Fibroblast of skin of left biceps (primary cell): ENCODE data around the gene FAU.
"Not testable (repeated sequence)": the region's sequence is repeated elsewhere in the genome, so short reads cannot be mapped to it uniquely, and the experiment has no call there.

Source experiments
- DNase-seq, 2 experiments: peaks; one replicate each; pipeline ENCODE4 v3.0.0-alpha.2; 2013; ENCODE audit warnings: low read depth in 2 of 2

FAU gene

DNA sequence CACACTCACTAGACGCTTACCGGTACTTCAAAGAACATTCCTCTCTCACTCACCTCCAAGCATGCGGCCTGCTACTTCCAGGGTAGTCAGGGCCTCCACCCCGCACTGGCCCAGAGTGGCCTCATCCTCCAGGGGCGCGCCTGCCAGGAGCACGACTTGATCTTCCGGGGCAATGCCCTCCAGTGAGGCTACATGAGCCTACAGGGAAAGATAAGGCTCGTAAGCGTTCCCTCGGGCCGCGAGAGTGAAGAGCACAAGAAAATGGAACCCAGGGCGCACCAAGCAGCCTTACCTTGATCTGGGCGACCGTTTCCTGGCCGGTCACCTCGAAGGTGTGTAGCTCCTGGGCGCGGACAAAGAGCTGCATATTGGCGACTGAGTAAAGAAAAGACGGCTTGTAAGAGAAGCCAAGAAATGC is 478 bp downstream of the FAU start:
- DNase-seq = no peak

DNA sequence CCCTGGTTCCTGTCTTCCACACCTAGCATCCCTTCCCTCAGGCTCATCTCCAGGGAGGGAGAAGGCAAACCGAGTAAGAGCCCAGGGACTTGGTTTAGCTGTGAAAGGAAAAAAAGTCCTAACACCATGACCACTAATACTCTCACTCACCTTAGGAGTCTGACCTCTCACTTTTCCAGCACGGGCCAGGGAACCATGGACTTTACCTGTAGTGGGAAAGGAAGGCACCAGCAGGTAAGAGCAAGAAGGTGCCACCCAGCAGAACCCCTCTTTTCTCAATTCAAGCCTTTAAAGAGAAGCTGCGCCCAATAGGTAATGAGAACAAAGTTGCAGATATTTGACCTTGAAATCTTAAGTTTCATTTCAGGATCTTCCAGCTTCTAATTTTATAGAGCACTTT is 1.1 kb downstream of the FAU start:
- DNase-seq = no peak

DNA sequence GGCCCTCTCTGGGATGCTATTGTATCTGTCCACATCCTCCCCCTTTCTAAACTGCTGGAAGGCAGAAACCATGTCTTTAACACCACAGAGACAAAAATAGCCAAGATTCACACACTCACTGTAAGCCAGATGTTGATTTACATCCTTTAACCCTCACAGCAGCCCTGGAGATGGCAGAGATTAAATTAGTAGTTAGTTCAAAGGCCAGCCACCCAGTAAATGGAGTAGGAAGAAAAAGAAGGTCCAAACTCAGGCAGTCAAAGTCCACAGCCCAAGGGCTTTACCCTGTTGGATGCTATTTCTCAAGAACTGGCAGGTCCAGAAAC is 2.3 kb downstream of the FAU start:
- no peak for DNase-seq

DNA sequence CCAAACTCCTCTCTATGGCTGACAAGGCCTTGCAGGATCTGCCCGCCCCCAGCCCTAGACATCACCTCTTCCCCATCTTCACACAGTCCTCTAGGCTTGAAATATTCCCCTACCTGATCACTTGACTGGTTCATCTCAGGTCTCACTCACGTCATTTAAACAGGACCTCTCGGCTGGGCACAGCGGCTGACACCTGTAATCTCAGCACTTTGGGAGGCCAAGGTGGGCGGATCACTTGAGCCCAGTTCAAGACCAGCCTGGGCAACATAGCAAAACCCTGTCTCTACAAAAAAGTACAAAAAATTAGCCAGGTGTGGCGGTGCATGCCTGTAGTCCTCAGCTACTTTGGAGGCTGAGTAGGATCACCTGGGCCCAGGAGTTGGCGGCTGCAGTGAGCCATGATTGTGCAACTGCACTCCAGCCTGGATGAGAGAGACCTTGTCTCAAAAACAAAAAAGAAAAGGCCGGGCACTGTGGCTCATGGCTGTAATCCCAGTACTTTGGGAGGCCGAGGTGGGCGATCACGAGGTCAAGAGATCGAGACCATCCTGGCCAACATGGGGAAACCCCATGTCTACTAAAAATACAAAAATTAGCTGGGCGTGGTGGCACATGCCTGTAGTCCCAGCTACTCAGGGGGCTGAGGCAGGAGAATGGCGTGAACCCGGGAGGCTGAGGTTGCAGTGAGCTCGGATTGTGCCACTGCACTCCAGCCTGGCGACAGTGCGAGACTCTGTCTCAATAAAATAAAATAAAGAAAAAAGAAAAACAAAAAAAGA is 2.9 kb downstream of the FAU start:
- not testable (repeated sequence) for DNase-seq

DNA sequence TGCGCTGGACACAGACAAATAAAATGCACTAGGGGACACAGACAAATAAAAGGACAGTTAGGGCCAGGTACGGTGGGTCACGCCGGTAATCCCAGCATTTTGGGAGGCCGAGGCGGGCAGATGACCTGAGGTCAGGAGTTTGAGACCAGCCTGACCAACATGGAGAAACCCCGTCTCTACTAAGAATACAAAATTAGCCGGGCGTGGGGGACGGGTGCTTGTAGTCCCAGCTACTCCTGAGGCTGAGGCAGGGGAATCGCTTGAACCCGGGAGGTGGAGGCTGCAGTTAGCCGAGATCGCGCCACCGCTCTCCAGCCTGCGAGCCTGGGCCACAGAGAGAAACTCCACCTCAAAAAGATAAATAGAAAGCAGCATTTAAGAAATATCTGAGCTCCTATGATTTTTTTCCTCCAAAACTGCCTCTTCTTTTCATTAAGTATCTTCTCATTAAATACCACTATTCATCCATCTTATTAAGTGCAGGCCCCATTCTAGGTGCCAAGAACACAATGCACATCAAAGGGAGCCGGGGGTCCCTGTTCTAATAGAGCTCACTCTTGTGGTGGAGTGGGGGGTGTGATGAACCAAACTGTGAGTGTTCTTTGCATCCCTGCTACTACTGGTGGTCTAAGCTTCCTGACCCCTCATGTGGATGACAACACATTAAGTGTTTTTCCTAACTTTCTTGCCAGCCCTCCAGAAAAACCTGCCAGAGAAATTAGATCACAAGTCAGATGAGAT is 3.7 kb downstream of the FAU start:
- DNase-seq = no peak

DNA sequence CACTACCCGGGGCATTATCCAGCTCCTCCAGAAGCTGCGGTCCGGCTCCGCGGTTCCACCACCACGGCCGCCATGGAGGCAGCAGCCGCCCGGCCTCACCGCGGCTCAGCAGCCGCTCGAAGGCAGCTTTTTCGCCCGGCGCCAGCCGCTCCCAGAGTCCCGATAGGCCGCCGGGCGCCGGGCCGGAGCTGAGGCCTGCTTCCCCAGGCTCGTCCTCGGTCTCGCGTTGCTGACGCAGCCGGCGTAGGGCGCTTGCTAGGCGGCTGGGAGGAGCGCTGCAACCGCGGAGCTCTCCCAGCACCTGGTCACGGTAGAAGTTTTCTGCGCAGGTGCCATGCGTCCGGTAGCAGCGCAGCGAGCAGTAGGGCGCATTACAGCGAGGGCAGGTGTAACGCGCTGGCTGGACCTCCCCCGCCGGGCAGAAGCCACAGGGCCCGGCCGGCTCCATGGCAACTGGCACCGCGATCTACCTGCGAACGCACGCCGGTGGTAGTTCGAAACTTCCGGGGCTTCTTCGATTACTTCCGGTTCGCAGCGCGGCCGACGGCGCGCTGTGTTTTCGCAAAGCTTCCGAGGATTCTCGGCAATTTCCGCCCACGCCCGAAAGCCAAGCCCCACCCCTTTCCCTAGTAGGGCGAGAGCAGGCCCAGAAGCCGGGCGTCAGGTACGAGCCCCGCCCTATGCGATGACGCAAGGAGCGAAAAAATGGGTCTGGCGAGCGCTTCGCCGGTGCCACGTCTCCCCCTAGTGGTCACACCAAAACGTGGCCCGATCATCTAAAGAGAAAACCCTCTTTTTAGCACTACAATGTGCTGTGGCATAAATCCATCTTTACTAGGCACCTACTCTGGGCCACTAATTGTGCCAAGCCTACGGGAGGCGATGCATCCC is 4.5 kb downstream of the FAU start, which contains the start of gene ZNHIT2:
ZNHIT2 (minus strand) TSS at position 496 of the 891 bp plus-strand sequence; CDS start at position 448, 48 bp downstream.
- DNase-seq = peak; percentile 94 to 96

DNA sequence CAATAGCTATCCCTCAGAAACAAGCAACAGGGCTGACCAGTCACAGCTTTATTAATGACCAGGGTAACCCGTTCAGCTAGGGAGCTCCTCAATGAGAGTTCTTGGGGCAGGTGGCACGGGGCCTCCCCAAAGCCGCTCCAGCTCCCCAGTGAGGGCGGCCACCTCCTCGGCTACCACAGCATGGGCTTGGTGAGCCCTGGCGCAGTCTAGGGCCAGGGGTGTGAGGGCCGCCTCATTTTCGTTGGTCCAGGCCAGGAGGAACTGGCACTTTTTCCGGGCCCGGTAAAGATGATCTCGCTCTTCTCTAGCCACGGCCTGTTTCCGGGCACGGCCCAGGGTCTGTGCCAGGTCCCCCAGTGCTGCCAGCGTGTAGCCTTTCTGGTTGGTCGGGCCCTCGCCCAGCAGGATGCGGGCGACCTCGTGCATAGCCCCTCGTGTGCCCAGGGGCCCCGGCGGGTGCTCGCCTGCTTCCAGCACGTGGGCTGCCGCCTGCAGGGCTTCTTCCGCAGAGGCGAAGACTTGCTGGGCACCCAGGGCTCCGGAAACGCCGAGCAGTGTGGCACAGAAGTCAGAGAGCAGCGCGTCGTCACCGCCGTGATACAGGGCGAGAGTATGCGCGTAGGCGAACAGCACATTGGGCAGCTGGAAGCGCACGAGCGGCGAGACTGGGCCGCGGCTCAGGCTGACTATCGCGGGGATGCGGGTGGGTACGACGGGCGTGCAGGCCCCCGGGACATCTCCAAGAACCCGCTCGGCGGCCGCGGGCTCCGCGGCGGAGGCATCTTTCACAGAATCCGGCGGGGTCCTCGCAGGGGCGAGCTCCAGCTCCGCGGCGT is 5.3 kb downstream of the FAU start:
- DNase-seq = no peak

DNA sequence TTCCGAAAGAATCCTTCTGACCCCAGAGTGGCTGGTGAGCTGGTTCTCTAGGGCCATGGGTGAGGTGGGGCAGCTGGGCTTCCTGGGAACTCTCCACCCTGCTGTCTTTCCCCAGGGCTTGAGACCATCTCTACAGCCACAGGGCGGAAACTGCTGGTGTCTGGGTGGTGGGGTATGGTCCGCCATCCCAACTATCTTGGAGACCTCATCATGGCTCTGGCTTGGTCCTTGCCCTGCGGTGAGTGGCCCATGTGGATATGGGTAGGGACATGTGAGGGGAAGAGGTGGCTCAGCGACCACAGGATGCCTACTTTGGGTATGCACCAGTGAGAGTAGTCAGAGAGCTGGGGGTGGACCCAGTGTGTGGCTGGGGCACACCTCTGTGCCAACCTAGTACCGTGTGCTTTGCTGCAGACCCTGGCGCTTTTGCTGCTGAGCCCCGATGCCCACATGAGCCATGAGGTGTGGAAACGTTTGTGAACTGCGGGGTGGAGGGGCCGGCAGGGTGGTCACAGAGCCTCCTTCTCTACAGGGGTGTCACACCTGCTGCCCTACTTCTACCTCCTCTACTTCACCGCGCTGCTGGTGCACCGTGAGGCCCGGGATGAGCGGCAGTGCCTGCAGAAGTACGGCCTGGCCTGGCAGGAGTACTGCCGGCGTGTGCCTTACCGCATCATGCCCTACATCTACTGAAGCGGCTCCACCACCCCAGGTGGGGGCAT is 6.4 kb downstream of the FAU start:
- no peak for DNase-seq

DNA sequence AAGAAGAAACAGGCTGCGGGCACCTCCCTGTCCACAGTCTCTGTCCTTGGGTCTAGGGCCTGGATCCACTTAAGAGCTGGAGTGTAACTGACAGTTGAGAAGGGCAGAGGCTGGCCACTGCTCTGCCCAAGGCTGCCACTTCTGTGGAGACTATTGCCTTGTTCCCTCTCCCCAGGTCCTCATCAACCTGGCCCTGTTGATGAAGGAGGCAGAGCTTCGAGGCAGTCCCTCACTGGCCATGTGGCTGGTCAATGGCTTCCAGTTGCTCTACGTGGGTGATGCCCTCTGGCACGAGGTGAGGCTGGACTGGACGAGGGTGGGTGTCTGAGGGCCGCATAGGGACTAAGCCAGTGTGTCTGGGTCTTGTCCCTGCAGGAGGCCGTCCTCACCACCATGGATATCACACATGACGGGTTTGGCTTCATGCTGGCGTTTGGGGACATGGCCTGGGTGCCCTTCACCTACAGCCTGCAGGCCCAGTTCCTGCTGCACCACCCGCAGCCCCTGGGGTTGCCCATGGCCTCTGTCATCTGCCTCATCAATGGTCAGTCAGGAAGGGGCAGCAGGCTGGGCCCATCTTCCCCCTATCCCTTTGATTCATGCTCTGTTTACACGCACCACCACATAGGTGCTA is 7.3 kb downstream of the FAU start:
- no peak for DNase-seq

DNA sequence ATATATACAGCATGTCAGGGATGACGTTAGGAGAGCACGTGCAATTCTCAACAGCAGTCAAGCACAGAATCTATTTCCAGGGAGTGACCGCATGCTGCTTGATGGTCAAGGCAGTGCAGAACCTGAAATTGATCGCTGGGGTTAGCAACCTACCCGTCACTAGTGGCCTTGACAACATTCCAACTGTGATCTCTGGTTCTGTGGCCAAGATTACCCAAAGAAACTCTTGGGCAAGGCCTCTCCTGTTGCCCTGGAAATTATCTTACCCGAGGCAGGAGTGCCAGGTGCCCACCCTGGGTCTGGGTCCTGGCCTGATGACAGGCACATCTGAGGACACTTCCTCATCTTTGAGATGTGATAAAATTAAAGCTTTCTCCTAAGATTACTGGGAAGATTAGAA is 8.1 kb downstream of the FAU start:
- no peak for DNase-seq

DNA sequence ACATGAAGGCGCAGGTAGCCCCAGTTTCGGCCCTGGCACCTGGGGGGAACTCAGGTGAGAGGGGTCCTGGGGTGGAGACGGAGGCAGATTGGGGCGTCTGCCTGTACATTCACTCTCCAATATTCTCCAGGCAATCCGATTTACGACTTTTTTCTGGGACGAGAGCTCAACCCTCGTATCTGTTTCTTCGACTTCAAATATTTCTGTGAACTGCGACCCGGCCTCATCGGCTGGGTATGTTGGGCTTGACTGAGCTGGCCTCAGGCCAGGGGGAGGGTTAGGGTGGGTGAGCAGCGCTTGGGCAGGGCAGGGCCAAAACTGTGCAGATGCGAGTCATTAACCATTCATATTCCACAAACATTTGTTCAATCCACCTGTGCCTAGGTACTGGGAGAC is 8.6 kb downstream of the FAU start:
- no peak for DNase-seq

DNA sequence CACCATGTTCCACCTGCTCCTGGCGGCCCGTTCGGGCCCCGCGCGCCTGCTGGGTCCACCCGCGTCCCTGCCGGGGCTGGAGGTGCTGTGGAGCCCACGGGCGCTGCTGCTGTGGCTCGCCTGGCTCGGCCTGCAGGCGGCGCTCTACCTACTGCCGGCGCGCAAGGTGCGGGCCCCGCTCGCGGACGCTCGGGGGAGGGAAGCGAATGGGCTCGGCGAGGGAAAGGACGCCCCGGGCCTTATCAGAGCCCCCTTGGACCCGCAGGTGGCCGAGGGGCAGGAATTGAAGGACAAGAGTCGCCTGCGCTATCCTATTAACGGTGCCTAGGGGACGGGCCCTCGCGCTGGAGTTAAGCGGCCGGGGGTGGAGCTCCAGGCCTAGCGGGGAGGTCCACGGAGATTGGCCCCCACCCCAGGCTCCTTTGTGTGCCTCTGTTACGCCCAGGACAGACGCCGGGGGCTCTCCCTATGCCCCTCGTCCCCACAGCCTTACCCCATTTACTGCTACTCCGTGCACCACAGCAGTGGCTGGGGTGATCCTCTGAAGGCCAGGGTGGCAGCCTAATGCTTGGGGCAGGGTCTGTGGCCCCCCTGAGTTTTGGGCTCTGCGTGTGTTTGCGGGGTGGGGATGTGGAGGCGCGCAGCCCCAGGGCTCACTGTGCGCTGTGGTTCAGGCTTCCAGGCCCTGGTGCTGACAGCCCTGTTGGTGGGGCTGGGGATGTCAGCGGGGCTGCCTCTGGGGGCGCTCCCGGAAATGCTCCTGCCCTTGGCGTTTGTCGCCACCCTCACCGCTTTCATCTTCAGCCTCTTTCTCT is 9.2 kb downstream of the FAU start:
- DNase-seq = no peak

DNA sequence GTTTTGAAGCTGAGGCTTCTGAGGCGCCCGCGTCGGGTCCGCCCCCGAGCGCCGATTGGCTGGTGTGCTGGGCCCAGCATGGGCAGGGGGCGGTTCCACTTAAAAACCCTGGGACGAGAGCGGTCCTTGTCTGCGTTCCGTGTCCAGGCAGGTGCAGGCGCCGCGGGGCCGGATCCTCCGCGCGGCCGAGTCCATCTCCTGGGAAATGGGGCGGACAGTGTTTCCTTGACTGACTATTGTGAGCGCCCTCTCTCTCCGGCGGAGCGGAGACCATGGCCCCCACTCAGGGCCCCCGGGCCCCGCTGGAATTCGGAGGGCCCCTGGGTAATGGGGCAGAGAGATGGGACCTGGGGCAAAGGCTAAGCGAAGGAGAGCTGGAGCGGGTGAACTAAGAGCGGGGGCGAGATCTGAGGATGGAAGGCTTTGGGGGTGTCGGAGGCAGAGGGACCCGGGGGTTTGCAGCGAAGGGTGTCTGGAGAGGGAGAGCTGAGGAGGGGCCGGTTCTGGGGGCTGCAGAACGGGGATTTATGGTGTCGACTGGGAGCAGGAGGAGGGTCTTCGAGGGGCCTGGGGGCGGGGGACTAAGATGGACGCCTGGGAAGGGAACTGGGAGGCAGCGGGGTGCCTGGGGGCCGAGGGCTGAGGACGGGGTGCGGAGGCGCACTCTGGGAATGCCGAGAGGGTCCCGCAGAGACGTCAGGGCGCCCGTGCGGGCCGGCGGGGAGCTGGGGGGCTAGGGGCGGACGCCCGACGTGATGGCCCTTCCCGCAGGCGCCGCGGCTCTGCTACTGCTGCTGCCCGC is 10.0 kb downstream of the FAU start, which contains the start of gene TM7SF2:
TM7SF2 (plus strand) TSS at position 129 of the 802 bp plus-strand sequence; CDS start at position 273, 144 bp downstream.
- DNase-seq = peak; percentile 47 to 61

DNA sequence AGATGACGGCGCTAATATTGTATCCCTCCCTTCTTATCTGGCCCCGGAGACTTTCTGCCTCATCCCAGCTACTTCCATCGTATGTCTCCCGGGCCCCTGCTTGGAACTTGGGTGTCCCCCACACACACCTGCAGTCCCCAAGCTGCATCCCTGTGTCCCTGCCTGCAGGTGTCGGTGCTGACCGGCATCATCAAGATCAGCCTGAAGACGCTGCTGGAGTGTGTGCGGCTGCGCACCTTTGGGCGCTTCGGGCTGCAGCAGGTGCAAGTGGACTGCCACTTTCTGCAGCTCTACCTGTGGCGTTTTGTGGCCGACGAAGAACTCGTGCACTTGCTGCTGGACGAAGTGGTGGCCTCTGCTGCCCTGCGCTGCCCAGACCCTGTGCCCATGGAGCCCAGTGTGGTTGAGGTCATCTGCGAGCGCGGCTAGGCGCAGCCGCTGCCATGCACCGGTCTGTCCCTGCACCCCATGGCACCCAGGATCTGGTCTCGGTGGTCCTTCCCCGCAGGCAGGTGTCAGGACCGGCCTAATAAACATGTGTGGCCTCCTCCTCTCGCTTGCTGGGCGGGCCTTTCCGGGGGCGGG is 10.7 kb downstream of the FAU start:
- no peak for DNase-seq

DNA sequence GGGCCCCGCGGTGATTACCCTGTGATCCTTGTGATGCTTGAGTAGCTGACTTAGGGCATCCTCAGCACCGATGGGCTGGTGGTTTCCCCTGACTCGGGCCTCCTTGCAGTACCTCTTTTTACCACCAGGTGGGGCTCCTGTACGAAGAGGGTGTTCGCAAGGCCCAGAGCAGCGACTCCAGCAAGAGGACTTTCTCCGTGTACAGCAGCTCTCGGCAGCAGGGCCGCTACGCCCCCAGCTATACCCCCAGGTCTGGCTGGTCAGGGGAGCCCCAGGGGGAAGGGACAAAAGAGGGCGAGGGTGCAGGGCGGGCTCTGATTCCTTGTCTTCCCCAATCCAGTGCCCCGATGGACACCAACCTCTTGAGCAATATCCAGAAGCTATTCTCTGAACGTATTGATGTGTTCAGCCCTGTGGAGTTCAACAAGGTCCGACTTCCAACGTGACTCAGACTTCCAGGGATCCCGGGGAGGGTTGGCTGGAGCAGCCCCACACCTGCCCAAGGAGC is 11.5 kb downstream of the FAU start:
- peak; percentile 35 to 36 for DNase-seq

DNA sequence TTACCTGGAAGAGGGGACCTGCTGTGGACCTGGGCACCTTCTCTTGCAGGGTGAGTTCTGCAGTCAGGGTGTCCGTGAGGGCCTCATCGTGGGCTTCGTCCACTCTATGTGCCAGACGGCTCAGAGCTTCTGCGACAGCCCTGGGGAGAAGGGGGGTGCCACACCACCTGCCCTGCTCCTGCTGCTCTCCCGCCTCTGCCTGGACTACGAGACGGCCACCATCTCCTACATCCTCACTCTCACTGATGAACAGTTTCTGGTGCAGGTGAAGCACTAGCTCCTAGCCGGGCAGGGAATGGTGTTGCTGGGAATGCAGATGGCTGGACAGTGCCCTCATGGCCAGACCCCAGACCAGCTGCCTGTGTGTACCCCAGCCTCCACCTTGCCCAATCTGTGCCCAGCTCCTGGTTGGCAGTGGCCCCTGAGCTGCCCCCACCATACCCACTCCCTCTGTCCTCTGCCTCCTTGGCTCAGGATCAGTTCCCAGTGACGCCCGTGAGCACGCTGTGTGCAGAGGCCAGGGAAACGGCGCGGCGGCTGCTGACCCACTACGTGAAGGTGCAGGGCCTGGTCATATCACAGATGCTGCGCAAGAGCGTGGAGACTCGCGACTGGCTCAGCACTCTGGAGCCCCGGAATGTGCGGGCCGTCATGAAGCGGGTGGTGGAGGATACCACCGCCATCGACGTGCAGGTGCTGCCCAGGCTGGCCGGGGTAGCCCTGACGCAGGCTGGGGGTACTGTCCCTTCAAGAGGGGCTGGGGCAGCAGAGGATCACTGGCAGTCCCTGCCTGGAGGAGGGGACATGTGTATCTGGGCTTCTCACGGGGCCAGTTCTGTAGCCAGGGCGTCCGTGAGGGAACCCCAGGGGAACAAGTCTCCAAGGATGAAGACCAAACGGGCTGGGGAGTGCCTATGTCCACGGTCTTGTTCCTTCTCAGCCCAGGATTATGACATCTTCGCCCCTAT is 12.4 kb downstream of the FAU start:
- DNase-seq = no peak
